Fibroblast of mammary gland (primary cell): ENCODE measurements around the gene PRKG1.

Experiments
- DNase-seq: peaks from one replicate; pipeline ENCODE4 v3.0.0-alpha.2; 2010; ENCODE audit warnings: low read depth
- H3K4me3 ChIP-seq: 2 replicates; pipeline ENCODE4 v1.5.1; 2011; ENCODE audit warnings: low read depth, mild to moderate bottlenecking, low read length, moderate library complexity; ENCODE audit not compliant: control insufficient read depth
- CTCF ChIP-seq: conservative IDR thresholded peaks from 2 replicates; pipeline ENCODE4 v1.5.1; 2011; ENCODE audit warnings: low read depth, low read length, inconsistent platforms; ENCODE audit not compliant: control insufficient read depth, insufficient read depth

The PRKG1 gene

GRCh38 chr10:52256832-52257691 lies 1182.8 kb downstream of the PRKG1 start:
- no peak overlapping the region for H3K4me3 ChIP-seq
- DNase-seq = peak; percentile 21
- TF ChIP-seq CTCF = no peak

- DNase-seq = no peak
- H3K4me3 ChIP-seq = no peak overlapping the region
- TF ChIP-seq CTCF = no peak
Observed at GRCh38 chr10:52257692-52258075, 1183.4 kb downstream of the PRKG1 start.

GRCh38 chr10:52258799-52259425 lies 1184.6 kb downstream of the PRKG1 start:
- no peak for TF ChIP-seq CTCF
- no peak overlapping the region for H3K4me3 ChIP-seq
- DNase-seq = no peak

- DNase-seq = no peak
- TF ChIP-seq CTCF = no peak
- no peak overlapping the region for H3K4me3 ChIP-seq
Observed at GRCh38 chr10:52259426-52259812, 1185.1 kb downstream of the PRKG1 start.

- H3K4me3 ChIP-seq = no peak overlapping the region
- DNase-seq = peak; percentile 2
- TF ChIP-seq CTCF = no peak
Observed at GRCh38 chr10:52261362-52261761, 1187.1 kb downstream of the PRKG1 start.

- no peak for DNase-seq
- H3K4me3 ChIP-seq = no peak overlapping the region
- no peak for TF ChIP-seq CTCF
Observed at GRCh38 chr10:52265131-52265926, 1191.0 kb downstream of the PRKG1 start.
